ENCODE results near the gene TEAD4. TPM values are rescaled to one million over a fixed set of nuclear protein-coding genes. Genes with fewer than 3 reads are reported as not detected.

TEAD4 gene
- total RNA-seq, 1 donor from 2014 or later, result 10.8 TPM

- no peak for DNase-seq (ENCODE audit: extremely low spot score, unreplicated experiment)
- no peak overlapping the region for H3K27ac Mint-ChIP-seq
Observed at GRCh38 chr12:3040026-3040656, 80.9 kb downstream of the TEAD4 start.

GRCh38 chr12:3040663-3041544 is 81.7 kb downstream of the TEAD4 start:
- no peak overlapping the region for H3K27ac Mint-ChIP-seq
- H3K36me3 Mint-ChIP-seq, result peaks cover 3% of the 10 kb centered on the region
- H3K4me1 Mint-ChIP-seq (ENCODE audit: unreplicated experiment), result no peaks in the 10 kb centered on the region
- no peak overlapping the region for H3K4me3 Mint-ChIP-seq
- peaks cover 3% of the 10 kb centered on the region for H3K27me3 Mint-ChIP-seq
- no peak for DNase-seq (ENCODE audit: extremely low spot score, unreplicated experiment)
- H3K9me3 Mint-ChIP-seq, result no peaks in the 10 kb centered on the region
- TF ChIP-seq CTCF (conservative IDR thresholded peaks at IDR 0.05), result no peak

More at GRCh38 chr12:3040026-3040656, 80.9 kb downstream of the TEAD4 start:
- TF ChIP-seq CTCF (conservative IDR thresholded peaks at IDR 0.05), result no peak
- no peak overlapping the region for H3K4me3 Mint-ChIP-seq
- no peaks in the 10 kb centered on the region for H3K9me3 Mint-ChIP-seq
- peaks cover 3% of the 10 kb centered on the region for H3K36me3 Mint-ChIP-seq
- H3K4me1 Mint-ChIP-seq (ENCODE audit: unreplicated experiment), result no peaks in the 10 kb centered on the region
- peaks cover 3% of the 10 kb centered on the region for H3K27me3 Mint-ChIP-seq

- Mint-ChIP-seq H3K9me3 (no peaks in the 10 kb centered on the region), H3K36me3 (peaks cover 3% of the 10 kb centered on the region), H3K4me3 (no peak overlapping the region), H3K27me3 (peaks cover 3% of the 10 kb centered on the region), H3K27ac (no peak overlapping the region), H3K4me1 (ENCODE audit: unreplicated experiment) (no peaks in the 10 kb centered on the region)
- TF ChIP-seq CTCF (conservative IDR thresholded peaks at IDR 0.05), result peak; percentile 80
- no peak for DNase-seq (ENCODE audit: extremely low spot score, unreplicated experiment)
Observed at GRCh38 chr12:3041558-3042164, 82.5 kb downstream of the TEAD4 start.

GRCh38 chr12:3042394-3042793 is 83.2 kb downstream of the TEAD4 start:
- no peaks in the 10 kb centered on the region for H3K4me1 Mint-ChIP-seq (ENCODE audit: unreplicated experiment)
- H3K36me3 Mint-ChIP-seq, result peaks cover 3% of the 10 kb centered on the region
- H3K27me3 Mint-ChIP-seq, result peaks cover 3% of the 10 kb centered on the region
- H3K9me3 Mint-ChIP-seq, result no peaks in the 10 kb centered on the region
- no peak overlapping the region for H3K4me3 Mint-ChIP-seq
- H3K27ac Mint-ChIP-seq, result no peak overlapping the region
- no peak for TF ChIP-seq CTCF (conservative IDR thresholded peaks at IDR 0.05)
- no peak for DNase-seq (ENCODE audit: extremely low spot score, unreplicated experiment)

GRCh38 chr12:3042826-3043225 is 83.6 kb downstream of the TEAD4 start:
- DNase-seq (ENCODE audit: extremely low spot score, unreplicated experiment), result no peak
- Mint-ChIP-seq H3K27ac (no peak overlapping the region), H3K4me3 (no peak overlapping the region), H3K27me3 (peaks cover 3% of the 10 kb centered on the region), H3K9me3 (no peaks in the 10 kb centered on the region), H3K36me3 (peaks cover 3% of the 10 kb centered on the region), H3K4me1 (ENCODE audit: unreplicated experiment) (no peaks in the 10 kb centered on the region)
- no peak for TF ChIP-seq CTCF (conservative IDR thresholded peaks at IDR 0.05)
